ENCODE results near the gene MAN2A2.
A peak's percentile ranks its signal among the peaks of the same experiment; 100 is the strongest.

MAN2A2 gene

DNA sequence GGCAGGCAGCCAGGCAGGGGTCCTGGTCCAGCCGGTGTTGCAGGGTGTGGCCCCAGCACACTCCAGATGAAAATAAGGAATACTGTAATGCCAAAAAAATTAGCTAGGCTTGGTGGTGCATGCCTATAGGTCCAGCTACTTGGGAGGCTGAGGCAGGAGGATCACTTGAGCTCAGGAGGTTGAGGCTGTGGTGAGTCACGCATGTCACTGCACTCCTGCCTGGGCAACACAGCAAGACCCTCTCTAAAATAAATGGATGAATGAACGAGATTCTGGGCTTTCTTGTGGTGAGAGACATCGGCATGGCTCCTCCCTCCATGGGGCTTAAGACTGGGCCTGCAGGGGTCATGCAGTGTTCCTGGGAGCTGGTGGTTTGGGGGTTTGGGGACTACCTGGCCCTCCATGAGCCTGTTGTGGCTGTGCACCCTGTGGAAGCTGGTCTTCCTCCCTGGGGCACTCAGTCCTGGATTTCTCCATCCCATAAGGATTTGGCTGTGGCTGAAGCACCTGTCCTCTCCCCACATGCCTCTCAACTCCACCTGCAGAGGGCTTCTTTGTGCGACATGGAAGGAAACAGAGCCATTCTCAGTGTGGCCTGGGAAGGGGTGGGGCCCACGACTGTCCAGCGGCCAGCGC lies 44.0 kb downstream of the MAN2A2 start:
- DNase-seq (ENCODE audit: low read depth) = no peak

DNA sequence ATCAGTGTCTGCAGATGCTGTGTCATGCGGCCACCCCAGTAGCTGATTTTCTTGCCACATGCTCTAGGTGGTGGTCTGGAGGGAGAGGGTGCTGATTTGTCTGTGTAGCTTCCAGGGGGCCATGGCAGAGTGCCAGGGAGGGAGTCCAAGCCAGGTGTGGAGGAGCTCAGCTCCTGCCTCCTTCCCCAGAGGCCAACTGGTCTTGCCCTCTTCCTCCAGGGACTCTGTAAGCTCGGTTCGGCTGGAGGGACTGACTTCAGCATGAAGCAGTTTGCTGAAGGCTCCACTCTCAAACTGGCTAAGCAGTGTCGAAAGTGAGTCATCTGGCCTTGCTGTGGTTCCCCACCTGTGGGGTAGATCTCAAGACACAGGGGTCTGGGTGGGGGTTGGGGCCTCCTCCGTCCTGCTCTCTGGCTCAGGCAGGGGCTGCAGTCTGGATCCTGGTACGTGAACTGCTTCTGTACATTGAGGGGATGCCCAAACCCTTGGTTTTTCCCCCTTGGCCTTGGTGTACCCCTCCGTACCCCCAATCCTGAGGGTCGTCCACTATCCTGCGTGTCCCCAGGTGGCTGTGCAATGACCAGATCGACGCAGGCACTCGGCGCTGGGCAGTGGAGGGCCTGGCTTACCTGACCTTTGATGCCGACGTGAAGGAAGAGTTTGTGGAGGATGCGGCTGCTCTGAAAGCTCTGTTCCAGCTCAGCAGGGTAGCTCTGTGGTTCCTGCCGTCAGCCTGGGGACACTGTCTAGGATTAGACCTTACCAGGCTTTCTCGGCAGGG lies 44.7 kb downstream of the MAN2A2 start:
- DNase-seq (ENCODE audit: low read depth) = no peak

DNA sequence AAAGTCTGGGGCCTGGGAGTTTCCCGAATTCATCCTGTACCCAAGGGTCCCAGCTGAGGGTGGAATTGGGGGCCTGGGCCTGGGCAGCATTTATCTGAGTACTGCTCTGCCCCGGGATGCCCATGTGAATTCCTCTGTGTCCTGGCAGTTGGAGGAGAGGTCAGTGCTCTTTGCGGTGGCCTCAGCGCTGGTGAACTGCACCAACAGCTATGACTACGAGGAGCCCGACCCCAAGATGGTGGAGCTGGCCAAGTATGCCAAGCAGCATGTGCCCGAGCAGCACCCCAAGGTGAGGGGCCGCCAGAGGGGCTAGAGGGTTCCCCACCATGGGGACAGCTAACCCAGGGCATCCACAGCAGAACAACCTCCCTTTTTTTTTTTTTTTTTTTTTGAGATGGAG lies 45.4 kb downstream of the MAN2A2 start:
- DNase-seq (ENCODE audit: low read depth) = no peak

DNA sequence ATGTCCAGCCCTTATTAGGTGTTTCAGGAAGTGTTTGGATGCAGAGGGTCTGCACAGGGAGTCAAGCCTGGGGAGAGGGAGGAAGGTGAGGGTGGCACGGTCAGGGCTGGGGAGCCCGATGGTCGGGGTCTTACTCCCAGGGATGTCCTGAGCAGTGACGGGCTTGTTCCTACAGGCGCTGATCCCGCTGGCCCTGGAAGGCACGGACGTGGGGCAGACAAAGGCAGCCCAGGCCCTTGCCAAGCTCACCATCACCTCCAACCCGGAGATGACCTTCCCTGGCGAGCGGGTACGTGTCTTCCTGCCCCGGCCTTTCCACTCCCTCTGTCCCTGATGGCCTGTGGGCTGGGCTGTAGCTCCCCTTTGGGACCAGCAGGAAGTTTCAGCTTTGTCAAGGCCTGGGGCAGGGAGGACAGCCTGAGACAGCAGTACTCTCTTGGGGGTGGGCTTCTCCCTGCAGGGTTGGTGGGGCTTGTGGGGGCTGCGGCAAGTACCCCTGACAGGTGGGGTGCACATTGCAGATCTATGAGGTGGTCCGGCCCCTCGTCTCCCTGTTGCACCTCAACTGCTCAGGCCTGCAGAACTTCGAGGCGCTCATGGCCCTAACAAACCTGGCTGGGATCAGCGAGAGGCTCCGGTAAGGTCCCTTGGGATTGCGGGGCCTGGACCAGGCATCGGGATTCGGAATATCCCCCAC lies 47.0 kb downstream of the MAN2A2 start:
- DNase-seq (ENCODE audit: low read depth) = no peak

DNA sequence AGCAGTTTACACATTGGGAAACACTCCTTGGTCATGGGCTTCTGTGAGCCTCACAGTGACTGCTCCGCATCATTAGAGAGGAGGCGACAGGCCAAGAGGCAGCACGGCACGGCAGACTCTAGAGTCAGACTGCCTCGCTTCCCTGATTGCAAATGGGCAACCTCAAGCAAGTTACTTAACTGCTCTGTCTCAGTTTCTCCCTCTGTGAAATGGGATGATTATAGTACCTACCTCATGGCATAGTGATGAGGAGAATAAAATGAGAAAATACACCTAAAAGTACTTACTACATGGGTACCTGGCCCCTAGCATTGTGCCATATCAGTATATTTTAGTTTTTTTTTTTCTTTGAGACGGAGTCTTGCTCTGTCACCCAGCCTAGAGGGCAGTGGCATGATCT lies 47.6 kb downstream of the MAN2A2 start:
- DNase-seq (ENCODE audit: low read depth) = no peak

DNA sequence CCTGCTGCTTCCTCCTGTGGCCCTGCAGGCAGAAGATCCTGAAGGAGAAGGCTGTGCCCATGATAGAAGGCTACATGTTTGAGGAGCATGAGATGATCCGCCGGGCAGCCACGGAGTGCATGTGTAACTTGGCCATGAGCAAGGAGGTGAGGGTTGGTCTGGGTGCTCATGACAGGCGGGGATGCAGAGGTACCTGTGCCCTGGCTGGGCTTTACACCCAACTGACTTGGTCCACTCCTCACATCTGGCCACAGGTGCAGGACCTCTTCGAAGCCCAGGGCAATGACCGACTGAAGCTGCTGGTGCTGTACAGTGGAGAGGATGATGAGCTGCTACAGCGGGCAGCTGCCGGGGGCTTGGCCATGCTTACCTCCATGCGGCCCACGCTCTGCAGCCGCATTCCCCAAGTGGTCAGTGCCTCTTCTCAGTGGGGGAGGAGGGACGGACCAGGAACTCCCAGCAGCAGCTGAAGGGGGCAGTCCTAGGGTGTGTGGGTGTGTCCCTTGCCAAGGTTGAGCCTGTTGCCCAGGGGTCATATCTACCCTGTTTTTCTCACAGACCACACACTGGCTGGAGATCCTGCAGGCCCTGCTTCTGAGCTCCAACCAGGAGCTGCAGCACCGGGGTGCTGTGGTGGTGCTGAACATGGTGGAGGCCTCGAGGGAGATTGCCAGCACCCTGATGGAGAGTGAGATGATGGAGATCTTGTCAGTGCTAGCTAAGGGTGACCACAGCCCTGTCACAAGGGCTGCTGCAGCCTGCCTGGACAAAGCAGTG lies 50.0 kb downstream of the MAN2A2 start:
- no peak for DNase-seq (ENCODE audit: low read depth)

DNA sequence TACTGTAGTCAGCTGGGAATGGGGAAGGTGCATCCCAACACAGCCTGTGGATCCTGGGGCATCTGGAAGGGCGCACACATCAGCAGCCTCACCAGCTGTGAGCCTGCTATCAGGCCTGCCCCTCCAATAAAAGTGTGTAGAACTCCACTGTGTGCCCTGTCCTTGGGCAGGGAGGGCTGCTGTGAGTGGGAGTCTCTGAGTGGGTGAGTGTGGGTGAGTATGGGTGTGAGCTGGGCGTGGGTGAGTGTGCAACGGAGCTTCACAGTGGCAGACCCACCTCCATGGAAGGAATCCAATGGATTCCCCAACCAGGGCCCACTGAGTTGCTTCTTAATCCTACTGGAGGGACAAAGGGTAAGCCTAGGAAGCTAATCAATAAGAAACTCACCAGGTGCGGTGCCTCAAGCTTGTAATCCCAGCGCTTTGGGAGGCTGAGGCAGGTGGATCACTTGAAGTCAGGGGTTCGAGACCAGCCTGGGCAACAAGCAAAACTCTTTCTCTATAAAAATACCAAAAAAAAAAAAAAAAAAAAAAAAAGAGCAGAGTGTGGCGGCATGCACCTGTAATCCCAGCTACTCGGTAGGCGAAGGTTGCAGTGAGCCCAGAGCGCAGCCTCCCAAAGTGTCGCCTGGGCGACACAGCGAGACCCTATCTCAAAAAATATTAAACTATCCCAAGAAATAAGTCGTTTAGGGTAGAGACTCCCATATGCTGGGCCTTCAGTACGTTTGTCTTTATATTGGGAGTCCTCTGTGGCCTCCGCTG lies 51.0 kb downstream of the MAN2A2 start:
- no peak for DNase-seq (ENCODE audit: low read depth)

DNA sequence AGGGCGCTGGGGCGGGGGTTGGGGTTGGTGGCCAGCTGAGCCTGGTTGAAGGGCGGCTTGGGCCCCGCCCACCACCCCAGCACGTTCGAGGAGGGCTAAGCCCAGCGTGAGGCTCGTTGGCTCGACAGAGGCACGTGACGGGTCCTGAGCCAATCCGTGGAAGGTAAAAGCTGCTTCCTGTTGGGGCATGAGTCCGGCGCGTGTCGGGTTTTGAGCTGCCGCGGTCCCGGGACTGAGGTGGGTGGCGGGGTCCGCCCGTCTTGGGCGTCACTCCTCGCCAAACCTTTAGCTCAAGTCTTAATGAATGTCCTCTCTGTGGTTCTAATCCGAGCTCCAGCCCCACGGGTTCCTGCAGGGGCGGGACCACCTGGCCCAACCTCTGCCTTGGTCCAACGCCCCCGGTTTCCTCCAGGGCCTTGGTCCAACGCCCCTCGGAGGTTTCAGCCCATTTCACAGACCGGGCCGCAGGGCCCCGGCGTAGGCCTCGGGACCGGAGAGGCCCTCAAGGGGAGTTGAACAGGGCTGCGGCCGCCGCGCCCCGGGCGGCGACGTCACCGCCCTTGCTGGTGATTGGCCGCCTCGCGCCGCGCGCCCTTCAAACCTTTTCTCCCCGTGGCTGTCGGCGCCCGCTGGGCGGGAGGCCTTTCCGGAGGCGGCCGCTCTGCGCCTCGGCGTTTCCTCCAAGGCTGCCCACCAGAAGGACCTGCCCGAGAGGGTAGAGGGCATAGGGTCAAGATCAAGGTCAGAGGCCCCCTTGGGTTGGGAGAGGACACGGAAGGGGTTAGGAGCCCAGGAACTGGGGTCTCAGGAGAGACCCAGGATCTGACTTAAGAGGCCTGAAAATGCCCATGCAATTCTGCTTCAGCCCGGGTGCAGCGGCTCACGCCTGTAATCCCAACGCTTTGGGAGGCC lies 51.9 kb downstream of the MAN2A2 start, which contains the start of gene RCCD1:
Gene RCCD1 (plus strand): TSS at position 173 of the 912 bp plus-strand sequence. CDS start 1,851 bp downstream, outside the sequence.
- DNase-seq (ENCODE audit: low read depth) = peak; percentile 80

DNA sequence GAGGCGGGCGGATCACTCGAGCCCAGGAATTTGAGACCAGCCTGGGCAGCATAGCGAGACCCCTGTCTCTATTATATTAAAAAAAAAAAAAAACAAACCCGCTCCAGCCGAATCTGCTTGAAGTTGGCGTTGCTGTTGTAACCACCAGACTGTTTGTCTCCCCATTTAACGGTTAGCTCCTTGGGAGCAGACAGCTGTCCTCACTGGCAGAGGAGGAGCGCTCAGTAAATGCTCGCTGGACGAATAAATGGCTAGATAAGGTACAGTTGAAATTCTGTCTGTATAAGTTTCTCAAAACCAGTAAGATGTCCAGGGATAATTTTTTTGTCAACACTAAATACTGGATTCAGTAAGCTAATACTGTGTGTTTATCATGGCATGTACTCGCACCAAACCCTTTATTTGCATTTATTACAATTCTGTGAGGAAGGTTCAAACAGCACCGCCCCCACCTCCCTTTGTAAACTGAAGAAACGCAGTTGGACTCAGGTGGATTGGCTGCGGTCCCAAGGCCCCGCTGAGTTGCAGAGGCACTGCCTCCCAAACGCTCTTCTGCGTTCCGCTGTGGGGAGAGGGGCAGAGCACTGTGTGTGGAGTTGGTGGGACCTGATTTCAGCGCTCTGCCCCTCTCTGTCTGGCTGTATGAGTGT lies 52.6 kb downstream of the MAN2A2 start:
- DNase-seq (ENCODE audit: low read depth) = no peak

DNA sequence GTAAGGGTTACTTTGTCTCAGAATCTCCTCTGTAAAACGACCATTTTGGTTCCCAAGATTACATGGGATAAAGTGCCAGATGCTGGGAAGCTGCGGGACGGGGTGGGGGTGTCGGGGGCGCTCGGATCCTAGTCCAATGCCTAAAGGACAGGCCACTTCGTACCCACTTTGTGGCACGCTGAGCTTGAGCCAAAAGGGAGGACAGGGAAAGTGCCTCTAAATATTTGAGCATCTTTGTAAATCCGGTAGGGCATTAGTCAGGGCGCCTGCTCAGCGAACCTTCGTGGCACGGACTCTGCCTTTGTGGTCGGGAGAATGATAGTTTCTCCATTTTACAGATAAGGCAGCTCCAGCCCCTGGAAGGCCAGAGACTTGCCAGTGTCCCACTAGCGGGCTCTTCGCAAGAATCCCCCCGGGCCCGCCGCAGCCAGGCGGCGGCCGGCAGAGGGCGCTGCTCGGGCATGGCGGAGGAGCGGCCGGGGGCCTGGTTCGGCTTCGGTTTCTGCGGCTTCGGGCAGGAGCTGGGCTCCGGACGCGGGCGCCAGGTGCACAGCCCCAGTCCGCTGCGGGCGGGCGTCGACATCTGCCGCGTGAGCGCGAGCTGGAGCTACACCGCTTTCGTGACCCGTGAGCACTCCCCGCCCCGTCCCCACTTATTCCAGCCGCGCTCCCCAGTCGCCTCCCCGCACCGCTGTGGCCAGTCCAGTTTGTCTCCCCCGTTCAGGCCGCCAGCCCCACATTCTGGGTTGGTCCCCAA lies 53.4 kb downstream of the MAN2A2 start:
- DNase-seq (ENCODE audit: low read depth) = peak; percentile 55

DNA sequence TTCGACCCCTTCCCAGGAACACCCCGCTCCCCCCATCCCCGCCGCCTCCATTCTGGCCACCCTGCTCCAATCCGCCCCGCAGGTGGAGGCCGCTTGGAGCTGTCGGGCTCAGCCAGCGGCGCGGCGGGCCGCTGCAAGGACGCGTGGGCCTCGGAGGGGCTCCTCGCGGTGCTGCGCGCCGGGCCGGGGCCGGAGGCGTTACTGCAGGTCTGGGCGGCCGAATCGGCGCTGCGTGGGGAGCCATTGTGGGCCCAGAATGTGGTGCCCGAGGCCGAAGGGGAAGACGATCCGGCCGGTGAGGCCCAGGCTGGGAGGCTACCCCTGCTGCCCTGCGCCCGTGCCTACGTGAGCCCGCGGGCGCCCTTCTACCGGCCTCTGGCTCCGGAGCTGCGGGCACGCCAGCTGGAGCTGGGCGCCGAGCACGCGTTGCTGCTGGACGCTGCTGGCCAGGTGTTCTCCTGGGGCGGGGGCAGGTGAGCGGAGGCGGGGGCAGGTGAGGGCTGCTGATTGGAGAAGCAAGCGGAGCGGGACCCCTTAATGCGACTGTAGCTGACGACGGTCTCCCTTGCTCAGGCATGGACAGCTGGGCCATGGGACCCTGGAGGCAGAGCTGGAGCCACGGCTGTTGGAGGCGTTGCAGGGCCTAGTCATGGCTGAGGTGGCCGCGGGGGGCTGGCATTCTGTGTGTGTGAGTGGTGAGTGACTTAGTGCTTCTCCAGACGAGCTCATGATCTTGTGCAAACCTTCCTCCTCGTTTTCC lies 54.1 kb downstream of the MAN2A2 start:
- no peak for DNase-seq (ENCODE audit: low read depth)

DNA sequence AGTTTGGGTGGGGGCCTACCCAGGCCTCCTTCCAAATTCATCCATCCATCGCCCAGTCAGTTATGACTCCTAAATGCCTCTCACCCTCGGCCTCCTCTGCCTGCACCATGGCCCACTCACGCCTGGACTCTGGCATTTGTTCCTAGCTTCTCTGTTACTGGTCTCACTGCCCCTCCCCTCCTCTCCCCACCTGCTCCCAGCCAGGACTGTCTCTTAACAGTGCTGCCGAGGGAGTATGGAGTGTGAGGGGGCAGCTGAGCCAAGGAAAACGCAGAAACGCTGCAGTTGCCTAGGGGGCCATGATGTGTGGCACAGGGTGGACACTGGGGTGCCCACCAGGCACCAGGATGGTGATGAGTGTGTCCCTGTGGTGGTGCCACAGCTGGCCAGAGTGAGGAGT lies 54.7 kb downstream of the MAN2A2 start:
- no peak for DNase-seq (ENCODE audit: low read depth)

DNA sequence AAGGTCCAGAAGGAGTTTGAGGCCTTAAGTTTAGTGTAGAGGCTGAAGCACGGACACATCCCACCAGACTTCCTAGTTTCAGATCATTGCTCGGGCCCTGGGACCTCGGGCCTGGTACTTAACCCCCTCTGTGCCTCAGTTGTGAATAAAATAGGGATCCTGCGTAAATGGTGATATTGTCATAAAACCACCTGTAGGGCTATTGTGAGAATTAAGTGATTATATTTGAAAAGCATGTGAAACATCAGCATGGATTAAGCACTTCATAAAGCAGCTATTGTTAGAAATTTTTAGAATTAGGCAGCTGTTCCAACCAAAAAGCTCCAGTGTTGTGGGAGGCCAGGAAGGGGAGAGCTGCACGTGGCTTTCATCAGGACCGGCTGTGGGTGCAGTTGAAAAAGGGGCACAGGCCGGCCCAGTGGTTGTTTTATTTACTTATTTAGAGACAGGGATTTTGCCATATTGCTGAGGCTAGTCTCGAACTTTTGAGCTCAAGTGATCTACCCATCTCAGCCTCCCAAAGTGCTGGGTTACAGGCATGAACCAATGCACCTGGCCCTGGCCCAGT lies 56.0 kb downstream of the MAN2A2 start:
- DNase-seq (ENCODE audit: low read depth) = no peak

DNA sequence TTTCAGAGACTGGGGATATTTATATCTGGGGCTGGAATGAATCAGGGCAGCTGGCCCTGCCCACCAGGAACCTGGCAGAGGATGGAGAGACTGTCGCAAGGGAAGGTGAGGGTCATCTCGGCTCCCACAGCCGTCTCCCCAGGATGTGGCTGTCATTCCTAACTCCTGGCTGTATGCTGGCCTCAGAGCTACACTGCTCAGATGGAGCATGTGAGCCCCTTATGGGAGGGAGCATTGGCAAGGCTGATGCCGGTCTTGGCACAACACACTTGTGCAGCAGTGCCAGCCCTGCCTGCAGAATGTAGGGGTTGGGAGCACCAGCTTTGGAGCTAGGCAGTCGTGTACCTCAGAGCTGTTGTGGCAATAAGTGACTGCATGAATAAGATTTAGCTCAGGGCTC lies 56.8 kb downstream of the MAN2A2 start:
- DNase-seq (ENCODE audit: low read depth) = no peak

DNA sequence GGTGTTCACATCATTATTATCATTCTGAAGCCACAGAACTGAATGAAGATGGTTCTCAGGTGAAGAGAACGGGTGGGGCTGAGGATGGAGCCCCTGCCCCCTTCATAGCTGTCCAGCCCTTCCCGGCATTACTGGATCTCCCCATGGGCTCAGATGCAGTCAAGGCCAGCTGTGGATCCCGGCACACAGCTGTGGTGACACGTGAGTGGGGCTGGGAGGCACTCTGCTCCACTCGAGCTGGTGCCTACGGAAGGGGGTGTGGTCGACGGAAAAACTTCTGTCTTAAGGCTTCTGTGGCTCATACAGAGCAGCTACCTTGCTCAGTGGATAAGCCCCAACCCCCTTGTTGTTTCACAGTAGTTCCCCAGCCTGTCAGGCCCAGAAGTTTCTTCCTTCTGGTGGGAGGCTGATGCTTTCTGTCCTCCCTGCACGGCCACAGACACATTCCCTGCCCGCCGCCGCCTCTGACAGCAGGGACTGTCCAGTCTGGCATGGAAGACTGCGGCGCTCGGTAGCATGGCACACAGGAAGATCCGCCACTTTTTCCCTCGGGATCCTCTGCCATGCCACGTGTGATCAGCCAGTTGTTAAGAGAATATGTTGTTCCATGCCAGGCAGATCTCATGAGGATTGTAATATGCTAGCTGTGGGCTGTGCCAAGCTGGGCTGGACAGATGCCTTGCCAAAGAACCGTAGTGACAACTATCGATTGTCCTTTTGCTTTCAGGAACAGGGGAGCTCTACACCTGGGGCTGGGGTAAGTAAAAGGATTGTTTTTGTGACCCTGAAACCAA lies 57.4 kb downstream of the MAN2A2 start:
- no peak for DNase-seq (ENCODE audit: low read depth)

DNA sequence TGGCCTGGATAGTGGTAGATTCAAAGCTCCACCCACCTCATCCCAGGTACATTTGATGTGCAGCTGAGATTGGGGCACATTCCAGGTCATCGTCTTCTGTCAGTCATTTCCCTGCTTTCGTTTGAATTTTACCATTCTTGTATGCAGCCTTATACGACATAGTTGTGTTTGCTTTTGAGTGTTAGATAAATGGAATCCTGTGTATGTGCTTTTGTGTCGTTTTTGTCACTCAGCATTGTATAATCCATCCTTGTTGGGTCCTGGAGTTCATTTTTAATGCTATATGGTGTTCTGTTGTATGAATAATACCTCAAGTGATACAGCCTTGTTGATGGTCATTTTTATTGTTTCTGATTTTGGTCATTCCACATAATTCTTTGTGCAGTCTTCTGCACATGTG lies 58.9 kb downstream of the MAN2A2 start:
- DNase-seq (ENCODE audit: low read depth) = no peak

DNA sequence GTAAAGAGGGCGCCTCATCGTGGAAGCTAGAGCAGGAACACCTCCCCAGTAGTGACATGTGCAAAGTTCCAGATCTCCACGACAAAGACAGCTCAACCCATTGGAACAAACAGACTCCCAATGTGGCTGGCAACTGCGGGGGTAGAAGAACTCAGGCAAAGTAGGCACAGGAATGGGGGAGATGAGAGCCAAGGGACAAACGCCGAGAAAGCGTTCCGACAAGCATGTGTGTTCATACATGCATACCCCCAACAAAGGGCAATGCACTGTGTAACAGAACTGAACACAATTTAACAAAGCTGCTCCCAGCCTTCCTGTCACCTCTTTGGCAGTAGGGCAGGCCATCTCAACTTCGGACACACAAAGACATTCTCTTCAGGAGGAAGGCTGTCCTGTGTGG lies 63.2 kb downstream of the MAN2A2 start:
- no peak for DNase-seq (ENCODE audit: low read depth)
